GM08714 (cell line): ENCODE measurements around the gene CPNE4.
"Not testable (repeated sequence)": the region's sequence is repeated elsewhere in the genome, so short reads cannot be mapped to it uniquely, and the experiment has no call there.

Experiments
- H3K4me3 ChIP-seq: fragments of 200-500 bp; sonication (Bioruptor generic); 2 replicates; pipeline ENCODE4 v1.5.1; 2014; ENCODE audit warnings: mild to moderate bottlenecking, low read length, inconsistent platforms
- ZNF274 ChIP-seq: IDR thresholded peaks from 2 replicates; pipeline ENCODE4 v1.6.1; 2012; ENCODE audit warnings: mild to moderate bottlenecking, low read depth, low read length

The CPNE4 gene

DNA sequence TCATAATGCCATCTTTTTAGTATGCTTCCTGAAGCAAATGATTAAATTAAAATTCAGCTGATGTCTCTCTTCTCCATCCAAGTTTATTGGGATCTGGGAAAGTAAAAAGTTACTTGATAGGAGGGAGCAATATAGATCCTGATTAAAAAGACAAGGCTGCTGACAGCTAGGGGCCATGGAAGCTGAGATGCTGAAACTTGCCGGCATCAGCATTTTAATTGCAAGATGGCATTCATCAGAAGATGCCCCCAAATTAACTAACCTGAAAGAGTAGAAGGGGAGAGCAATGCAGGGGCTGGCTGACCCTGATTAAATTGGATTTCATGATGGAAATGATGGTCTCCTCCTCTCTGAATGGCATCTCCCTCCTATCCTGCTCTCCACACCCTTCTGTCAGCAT is 31.1 kb downstream of the CPNE4 start:
- H3K4me3 ChIP-seq = no peak overlapping the region
- no peak for TF ChIP-seq ZNF274

DNA sequence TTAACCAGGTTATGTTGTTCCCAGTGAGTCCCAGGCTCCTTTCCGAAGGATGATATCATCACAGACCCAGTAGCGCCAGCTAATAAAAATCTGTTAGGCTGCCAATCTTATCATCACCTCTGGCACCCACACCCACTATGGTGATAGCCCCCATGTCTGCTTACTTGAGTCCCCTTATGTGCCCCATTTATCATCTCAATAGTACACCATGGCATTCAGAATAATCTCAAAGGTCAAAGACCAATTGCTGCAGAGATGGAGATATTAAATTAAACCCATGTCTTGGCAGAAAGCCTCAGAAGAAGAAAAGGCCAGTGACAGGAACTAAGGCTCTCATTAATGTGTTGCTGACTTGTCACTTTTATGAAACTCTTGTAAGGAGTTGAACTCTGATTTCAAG is 32.8 kb downstream of the CPNE4 start:
- no peak for TF ChIP-seq ZNF274
- no peak overlapping the region for H3K4me3 ChIP-seq

DNA sequence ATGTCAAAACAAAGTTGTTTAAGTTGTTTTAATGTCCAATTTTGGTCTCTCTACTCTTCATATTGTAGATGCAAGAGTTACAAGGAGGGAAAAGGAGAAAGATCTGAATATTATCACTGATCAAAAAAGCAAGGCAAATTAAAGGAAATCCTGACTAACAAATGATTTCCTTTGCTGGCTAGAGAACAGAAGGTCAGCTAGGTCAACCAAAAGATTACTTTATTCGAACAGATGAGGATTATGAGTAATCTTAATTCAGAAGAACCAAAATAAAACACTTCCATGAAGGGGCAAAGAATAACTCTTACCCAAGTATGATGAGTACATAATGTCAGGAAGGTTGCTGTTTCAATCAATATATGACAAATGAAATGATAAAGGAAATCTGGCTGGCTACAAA is 33.8 kb downstream of the CPNE4 start:
- no peak for TF ChIP-seq ZNF274

DNA sequence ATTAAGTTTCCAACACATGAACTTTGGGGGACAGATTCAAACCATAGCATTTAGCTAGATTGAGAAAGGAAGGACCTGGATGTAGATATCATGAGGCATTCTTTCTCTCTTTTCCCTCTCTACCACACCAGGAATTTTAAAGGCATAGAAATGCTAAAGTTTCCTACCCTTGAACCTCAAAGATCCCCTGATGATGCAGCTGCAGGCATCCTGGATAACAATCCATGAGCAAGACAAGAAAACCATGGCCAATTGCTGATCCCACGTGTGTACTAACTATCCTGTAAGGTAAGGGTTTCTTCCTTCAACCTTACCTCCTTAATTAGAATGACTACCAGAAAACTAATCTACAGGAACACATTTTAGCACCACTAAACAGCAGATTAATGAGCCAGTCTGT is 36.8 kb downstream of the CPNE4 start:
- H3K4me3 ChIP-seq = no peak overlapping the region
- no peak for TF ChIP-seq ZNF274

More for the DNA sequence above, 33.8 kb downstream of the CPNE4 start:
- no peak overlapping the region for H3K4me3 ChIP-seq

DNA sequence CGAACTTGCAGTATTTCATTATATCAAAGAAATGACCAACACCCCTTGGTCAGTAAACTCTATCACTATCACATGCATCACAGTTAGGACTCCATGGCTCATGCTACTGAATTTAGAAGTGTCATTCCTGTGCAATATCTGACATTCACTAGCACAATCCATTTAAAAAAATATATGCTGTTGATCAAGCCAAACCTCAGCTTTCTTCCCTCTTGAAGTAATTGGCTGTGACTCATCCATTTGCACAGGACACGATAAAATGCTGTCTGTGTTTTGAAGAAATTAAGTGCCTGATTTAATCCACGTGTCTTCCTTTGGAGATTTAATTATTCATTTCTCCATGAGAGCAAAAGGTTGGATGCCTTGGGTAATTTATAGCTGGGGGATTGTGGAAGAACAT is 38.9 kb downstream of the CPNE4 start:
- TF ChIP-seq ZNF274 = no peak
- H3K4me3 ChIP-seq = no peak overlapping the region

DNA sequence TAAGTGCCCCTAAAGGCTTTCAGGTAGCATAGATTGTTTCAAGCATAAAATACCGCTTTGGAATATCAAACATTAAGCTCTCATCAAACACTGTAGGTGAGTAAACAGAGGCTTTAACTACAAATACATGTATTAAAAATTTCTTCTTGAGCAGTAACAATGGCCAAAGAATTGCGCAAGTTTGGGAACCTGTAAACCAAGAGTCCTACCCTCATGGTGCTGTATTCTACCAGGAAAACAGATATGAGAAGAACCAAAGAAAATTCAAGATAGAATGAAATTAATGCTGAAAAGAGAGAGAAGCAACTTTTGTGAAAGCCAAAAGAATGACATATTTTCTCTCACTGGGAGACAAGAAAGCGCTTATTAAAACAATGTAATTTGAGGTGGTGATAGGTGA is 45.5 kb downstream of the CPNE4 start:
- TF ChIP-seq ZNF274 = no peak
- no peak overlapping the region for H3K4me3 ChIP-seq

DNA sequence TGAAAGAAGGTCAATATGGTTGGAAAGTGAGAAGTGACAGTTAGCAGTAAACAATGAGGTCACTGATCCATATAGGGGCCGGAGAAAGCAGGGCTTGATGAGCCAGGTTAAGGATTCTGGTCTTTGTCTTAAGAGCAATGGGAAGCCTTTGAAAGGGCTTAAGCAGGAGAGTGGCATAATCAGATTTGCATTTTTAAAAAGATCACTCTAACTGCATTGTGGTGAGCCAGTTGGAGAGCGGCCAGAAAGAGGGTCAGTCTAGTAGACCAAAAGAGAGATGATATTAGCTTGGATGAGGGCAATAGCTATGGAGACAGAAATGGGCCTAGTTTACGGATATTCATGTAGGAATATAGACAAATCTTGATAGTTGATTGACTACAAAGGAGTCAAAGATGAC is 46.6 kb downstream of the CPNE4 start:
- TF ChIP-seq ZNF274 = no peak
- H3K4me3 ChIP-seq = no peak overlapping the region

DNA sequence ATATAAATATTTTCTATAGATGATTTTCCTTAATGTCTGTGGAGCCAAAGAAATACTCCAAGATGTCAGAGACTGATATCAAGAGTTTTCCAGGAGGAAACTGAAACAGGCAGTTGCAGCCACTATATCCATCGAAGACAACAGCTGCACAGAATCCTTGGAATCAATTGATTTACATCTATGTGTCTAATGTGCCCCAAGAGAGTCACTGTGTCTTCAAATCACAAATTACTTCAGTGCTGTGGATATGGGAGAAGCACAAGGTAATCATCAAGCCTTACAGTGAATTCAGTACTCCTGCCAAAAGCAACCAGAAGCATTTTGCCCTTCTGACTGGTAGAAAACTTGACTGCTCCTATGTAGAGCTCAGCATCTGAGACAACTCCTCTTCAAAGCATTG is 51.1 kb downstream of the CPNE4 start:
- no peak overlapping the region for H3K4me3 ChIP-seq

DNA sequence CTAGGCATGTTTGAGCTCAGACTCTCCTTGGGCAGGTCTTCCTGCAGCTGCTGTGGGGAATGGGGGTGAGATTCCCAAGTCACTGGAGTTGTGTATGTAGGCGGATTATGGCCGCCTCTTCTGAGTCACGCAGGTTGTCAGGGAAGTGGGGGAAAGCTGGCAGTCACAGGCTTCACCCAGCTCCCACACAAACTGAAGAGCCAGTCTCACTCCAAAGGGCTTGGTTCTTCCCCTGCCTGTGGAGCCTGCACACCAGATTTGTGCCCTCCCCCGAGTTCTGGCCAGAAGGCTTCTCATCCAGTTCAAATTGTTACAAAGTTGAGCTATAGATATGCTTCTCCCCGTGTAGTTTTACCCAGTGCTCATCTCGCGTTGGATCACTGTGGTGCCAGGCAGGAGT is 53.5 kb downstream of the CPNE4 start:
- no peak overlapping the region for H3K4me3 ChIP-seq
- no peak for TF ChIP-seq ZNF274

More for the DNA sequence above, 51.1 kb downstream of the CPNE4 start:
- TF ChIP-seq ZNF274 = no peak

DNA sequence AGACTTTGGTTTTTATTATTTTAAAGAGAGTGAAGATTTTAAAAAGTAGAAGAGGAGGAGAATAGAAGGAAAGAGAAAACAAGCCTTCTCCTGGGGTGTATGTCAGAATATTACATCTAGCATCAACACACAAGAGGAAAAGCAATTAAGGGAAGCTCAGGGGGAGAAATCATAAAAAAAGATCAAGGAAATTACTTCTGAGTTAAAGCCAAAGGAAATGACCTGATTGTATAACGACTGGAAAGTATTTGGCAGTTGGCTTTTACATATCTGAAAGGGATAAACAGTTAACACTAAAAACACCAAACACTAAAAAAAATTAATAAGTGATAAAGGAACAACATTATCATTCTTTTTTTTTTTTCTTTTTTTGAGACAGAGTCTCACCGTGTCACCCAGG is 58.4 kb downstream of the CPNE4 start:
- no peak for TF ChIP-seq ZNF274
- H3K4me3 ChIP-seq = no peak overlapping the region

DNA sequence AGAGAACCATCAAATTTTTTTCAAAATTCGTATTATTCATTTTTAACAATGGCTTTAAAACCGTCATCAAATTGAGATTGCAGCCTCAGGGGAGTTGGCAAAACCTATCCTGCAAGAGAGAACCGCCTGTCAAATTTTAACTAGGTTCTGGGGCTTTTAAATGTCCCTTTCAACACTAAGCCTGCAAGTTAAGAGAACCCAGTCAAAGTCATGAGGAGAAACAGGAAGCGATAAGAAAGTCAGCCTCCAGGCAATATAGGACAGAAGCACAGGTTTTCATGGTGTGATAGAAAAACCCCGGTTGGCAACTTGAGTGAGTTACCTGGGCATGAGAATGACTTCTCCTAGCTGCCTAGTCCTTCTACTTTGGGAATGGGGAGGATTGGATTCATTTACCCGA is 59.8 kb downstream of the CPNE4 start:
- no peak for TF ChIP-seq ZNF274
- H3K4me3 ChIP-seq = no peak overlapping the region

DNA sequence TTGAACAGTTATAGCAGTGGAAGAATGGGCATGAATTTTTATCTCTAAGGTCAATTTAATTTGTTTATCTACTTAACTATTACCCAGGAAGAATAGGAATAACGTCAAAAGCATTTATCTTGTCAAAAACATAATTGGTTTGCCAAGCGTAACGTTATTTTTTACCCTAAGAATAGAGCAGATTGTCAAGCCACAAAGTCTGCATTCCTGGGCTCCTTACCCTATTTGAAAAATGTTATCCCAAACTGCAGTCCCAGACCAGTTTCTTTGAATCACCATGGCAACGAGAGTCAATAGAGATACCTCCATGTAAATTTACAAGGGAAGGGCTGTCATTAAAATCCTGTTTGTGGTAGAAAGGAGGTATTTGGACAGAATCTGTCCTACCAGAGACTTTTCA is 61.1 kb downstream of the CPNE4 start:
- no peak overlapping the region for H3K4me3 ChIP-seq
- no peak for TF ChIP-seq ZNF274

DNA sequence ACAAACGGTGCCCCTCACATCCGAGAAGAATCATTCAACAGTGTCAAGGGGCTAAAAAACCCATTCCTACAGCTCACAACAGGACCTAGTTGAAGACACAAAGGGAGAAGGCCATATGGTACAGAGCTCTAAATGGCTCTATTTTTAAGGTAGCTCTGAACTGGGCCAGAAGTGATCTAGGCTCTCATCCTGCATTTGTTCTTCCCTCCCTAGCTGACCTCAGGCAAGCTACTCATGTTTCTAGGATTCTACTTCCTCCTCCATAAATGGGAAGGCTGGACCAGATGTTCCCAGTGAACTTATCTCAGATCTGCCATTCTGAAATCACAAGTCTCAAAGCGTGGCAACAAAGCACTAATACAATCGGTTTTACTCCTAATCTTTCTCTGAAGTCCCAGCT is 62.3 kb downstream of the CPNE4 start:
- no peak overlapping the region for H3K4me3 ChIP-seq
- TF ChIP-seq ZNF274 = no peak

DNA sequence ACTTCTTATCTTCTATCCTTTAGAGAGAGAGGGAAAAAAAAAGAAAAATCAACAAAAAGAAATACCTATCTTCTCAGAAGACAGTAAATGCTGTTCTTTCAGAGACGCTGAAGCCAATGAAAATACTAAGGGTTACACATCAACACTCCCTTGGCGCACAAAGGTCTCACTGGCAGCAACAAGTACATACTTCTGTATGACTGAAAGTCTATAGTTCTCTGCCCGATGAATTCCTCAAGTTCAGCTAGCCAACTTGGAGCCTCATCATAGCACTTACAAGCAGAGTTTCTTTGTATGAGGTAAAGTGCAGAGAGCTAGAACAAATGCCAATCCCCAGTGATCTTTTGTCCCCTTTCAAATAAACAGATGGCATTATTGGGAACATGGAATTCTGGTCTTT is 62.7 kb downstream of the CPNE4 start:
- TF ChIP-seq ZNF274 = no peak
- no peak overlapping the region for H3K4me3 ChIP-seq

DNA sequence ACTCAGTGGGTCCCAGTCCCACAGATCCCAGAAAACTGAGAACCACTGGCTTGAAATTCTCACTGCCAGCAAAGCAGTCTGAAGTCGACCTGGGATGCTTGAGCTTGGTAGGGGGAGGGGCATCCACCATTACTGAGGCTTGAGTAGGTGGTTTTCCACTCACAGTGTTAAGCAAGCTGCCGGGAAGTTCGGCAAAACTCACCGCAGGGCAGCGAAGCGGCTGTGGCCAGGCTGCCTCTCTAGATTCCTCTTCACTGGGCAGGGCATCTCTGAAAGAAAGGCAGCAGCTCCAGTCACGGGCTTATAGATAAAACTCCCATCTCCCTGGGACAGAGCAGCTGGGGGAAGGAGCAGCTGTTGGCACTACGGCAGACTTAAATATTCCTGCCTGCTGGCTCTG is 71.4 kb downstream of the CPNE4 start:
- not testable (repeated sequence) for H3K4me3 ChIP-seq

DNA sequence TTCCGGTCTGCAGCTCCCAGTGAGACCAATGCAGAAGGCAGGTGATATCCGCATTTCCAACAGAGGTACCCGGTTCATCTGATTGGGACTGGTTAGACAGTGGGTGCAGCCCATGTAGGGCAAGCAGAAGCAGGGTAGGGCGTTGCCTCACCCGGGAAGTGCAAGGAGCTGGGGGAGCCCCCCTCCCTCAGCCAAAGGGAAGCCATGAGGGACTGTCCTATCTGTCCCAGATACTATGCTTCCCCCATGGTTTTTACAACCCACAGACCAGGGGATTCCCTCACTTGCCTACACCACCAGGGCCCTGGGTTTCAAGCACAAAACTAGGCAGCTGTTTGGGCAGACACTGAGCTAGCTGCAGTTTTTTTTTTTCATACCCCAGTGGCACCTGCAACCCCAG is 71.8 kb downstream of the CPNE4 start:
- no peak for TF ChIP-seq ZNF274
- no peak overlapping the region for H3K4me3 ChIP-seq

DNA sequence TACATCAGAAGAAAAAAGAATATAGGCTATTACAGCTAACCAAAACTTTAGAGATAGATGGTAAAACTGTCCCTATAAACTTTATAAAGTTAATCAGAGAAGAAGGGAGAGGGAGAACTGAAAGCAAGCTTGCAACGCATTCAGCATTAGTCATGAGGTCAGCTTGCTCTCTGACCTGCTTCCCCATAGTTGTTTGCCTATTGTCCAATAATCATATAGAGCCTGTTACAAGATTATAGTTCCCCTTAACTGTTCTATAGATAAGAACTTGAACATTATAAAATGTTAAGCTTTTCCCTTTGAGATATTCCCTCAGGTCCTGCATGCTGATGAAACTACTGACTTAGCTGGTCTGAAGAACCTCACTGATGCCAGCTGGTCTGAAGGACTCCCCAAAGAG is 74.5 kb downstream of the CPNE4 start:
- TF ChIP-seq ZNF274 = no peak
- no peak overlapping the region for H3K4me3 ChIP-seq

DNA sequence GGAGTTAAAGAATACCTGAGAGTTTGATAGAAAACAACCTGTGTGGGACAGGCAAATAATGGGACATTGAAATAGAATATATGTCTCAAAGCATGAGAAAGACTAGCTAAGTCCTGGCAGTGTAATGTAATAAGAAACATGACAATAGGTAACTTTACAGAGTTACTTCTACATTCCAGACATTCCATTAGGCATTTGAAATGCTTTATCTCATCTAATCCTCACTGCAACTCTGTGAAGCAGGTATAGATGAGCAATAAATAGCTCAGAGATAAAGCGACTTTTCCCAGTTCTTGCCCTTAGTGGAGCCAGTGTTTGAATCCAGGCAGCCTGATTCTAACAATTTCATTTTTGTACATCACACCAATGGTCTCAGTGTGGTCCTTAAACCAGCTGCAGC is 76.8 kb downstream of the CPNE4 start:
- TF ChIP-seq ZNF274 = no peak
- no peak overlapping the region for H3K4me3 ChIP-seq
